Lower lobe of right lung (tissue), 2 donors: ENCODE data around the gene CTDSPL. TPM values are rescaled to one million over a fixed set of nuclear protein-coding genes. Genes with fewer than 3 reads are reported as not detected.
A peak's percentile ranks its signal among the peaks of the same experiment; 100 is the strongest.

ENCODE experiments used
- ATAC-seq, 2 donors: fragments of 200-7000 bp; cut with Tn5 transposase; one replicate each; pipeline ENCODE4 v1.9.1; 2020 to 2022; ENCODE audit warnings: mild to moderate bottlenecking in 2 of 2, moderate library complexity in 2 of 2
- DNase-seq: peaks from one replicate; pipeline ENCODE4 v3.0.0-alpha.2; 2020
- H3K27ac ChIP-seq: fragments of 200-600 bp; one replicate; pipeline ENCODE4 v1.8.0; 2022
- H3K27me3 ChIP-seq: fragments of 200-600 bp; one replicate; pipeline ENCODE4 v1.8.0; 2022; ENCODE audit warnings: low read depth
- H3K36me3 ChIP-seq: fragments of 200-600 bp; one replicate; pipeline ENCODE4 v1.8.0; 2022; ENCODE audit warnings: mild to moderate bottlenecking
- H3K4me1 ChIP-seq: fragments of 200-600 bp; one replicate; pipeline ENCODE4 v1.8.0; 2022
- H3K4me3 ChIP-seq: fragments of 200-600 bp; one replicate; pipeline ENCODE4 v1.8.0; 2022; ENCODE audit warnings: mild to moderate bottlenecking
- H3K9me3 ChIP-seq: fragments of 200-600 bp; one replicate; pipeline ENCODE4 v1.8.0; 2022
- CTCF ChIP-seq: fragments of 200-600 bp; IDR thresholded peaks from one replicate; pipeline ENCODE4 v1.8.0; 2022; ENCODE audit warnings: antibody characterized with exemption, mild to moderate bottlenecking
- intact Hi-C: fragments of 100-400 bp; cut with DNase I; formaldehyde crosslinking; loops from one replicate; pipeline ENCODE4 v1.11.0; 2022
- total RNA-seq: library from RNA; stranded (reverse); fragmentation: NEBNext Ultra II Directional; extraction: Animal tissue kit (Norgen Biotek cat#: 25700); gene quantifications from one replicate; pipeline ENCODE4 v1.2.1, GENCODE V29; 2021
- donor health status: DM: no; HTN: yes; CAD: no; lungs with severe emphysema.

Gene CTDSPL
- total RNA-seq, 1 donor from 2014 or later = 60.3 TPM

GRCh38 chr3:37853691-37854413, 7.8 kb upstream of the CTDSPL start:
- ATAC-seq (peak; percentile 4 to 6), DNase-seq (no peak)
- peaks cover 3% of the 10 kb centered on the region for H3K36me3 ChIP-seq
- intact Hi-C loops = no loop called here
- H3K4me1 ChIP-seq = no peaks in the 10 kb centered on the region
- H3K27ac ChIP-seq = no peak overlapping the region
- TF ChIP-seq CTCF = no peak
- no peak overlapping the region for H3K4me3 ChIP-seq
- no peaks in the 10 kb centered on the region for H3K9me3 ChIP-seq
- no peaks in the 10 kb centered on the region for H3K27me3 ChIP-seq

GRCh38 chr3:37855363-37855970, 6.2 kb upstream of the CTDSPL start:
- peaks cover 8% of the 10 kb centered on the region for H3K4me1 ChIP-seq
- no peak overlapping the region for H3K27ac ChIP-seq
- intact Hi-C loops = loop anchor here (5.0 kb wide), 1 partner anchor 112 kb away; no protein-coding TSS in a partner anchor
- ATAC-seq (peak; percentile 70 to 74), DNase-seq (peak; percentile 89)
- peak; percentile 93 for TF ChIP-seq CTCF
- H3K36me3 ChIP-seq = peaks cover 3% of the 10 kb centered on the region
- no peaks in the 10 kb centered on the region for H3K9me3 ChIP-seq
- no peak overlapping the region for H3K4me3 ChIP-seq
- no peaks in the 10 kb centered on the region for H3K27me3 ChIP-seq

GRCh38 chr3:37856381-37856780, 5.3 kb upstream of the CTDSPL start:
- intact Hi-C loops = loop anchor here (5.0 kb wide), 1 partner anchor 111 kb away; no protein-coding TSS in a partner anchor
- Histone ChIP-seq H3K4me1 (peaks cover 14% of the 10 kb centered on the region), H3K27ac (no peak overlapping the region), H3K9me3 (no peaks in the 10 kb centered on the region), H3K36me3 (no peaks in the 10 kb centered on the region), H3K27me3 (no peaks in the 10 kb centered on the region), H3K4me3 (no peak overlapping the region)
- no peak for TF ChIP-seq CTCF
- DNase-seq (no peak), ATAC-seq (no peak)

GRCh38 chr3:37858742-37859141, 2.9 kb upstream of the CTDSPL start:
- H3K27ac ChIP-seq = no peak overlapping the region
- no peaks in the 10 kb centered on the region for H3K27me3 ChIP-seq
- intact Hi-C loops = loop anchor here (5.0 kb wide), 1 partner anchor 109 kb away; no protein-coding TSS in a partner anchor
- H3K4me3 ChIP-seq = no peak overlapping the region
- peaks cover 14% of the 10 kb centered on the region for H3K4me1 ChIP-seq
- DNase-seq (no peak), ATAC-seq (no peak)
- TF ChIP-seq CTCF = no peak
- no peaks in the 10 kb centered on the region for H3K9me3 ChIP-seq
- no peaks in the 10 kb centered on the region for H3K36me3 ChIP-seq

- H3K4me3 ChIP-seq = no peak overlapping the region
- H3K4me1 ChIP-seq = peaks cover 14% of the 10 kb centered on the region
- H3K9me3 ChIP-seq = no peaks in the 10 kb centered on the region
- ATAC-seq = no peak
- DNase-seq = no peak
- H3K27ac ChIP-seq = peak overlapping the region; percentile 79
- H3K36me3 ChIP-seq = no peaks in the 10 kb centered on the region
- intact Hi-C loops = loop anchor here (5.0 kb wide), 1 partner anchor 108 kb away; no protein-coding TSS in a partner anchor
- no peak for TF ChIP-seq CTCF
- H3K27me3 ChIP-seq = no peaks in the 10 kb centered on the region
Observed at GRCh38 chr3:37859354-37859753, 2.3 kb upstream of the CTDSPL start.
